Heart left ventricle (tissue), 16 donors: ENCODE measurements around the gene MAPK7. TPM values are rescaled to one million over a fixed set of nuclear protein-coding genes. Genes with fewer than 3 reads are reported as not detected.

ENCODE experiments used
- ATAC-seq, 4 donors: fragments of 200-7000 bp; cut with Tn5 transposase; one replicate each; pipeline ENCODE4 v1.9.1; 2020 to 2022; ENCODE audit warnings: moderate library complexity in 4 of 4, mild to moderate bottlenecking in 3 of 4, moderate number of reproducible peaks in 1 of 4
- DNase-seq, 5 donors: peaks; one replicate each; pipeline ENCODE4 v3.0.0-alpha.2; 2020
- H3K27ac ChIP-seq, 12 donors: fragments of 200-600 bp; sonication (generic) in 4 of 12; one replicate each; pipeline versions ENCODE4 v1.5.0 to v1.8.0; 2016 to 2022; ENCODE audit warnings: mild to moderate bottlenecking in 2 of 12
- H3K27me3 ChIP-seq, 9 donors: fragments of 200-600 bp; sonication (generic) in 2 of 9; one replicate each; pipeline versions ENCODE4 v1.5.1 to v1.8.0; 2016 to 2022; ENCODE audit warnings: mild to moderate bottlenecking in 3 of 9
- H3K36me3 ChIP-seq, 9 donors: fragments of 200-600 bp; sonication (generic) in 2 of 9; one replicate each; pipeline versions ENCODE4 v1.5.0 to v1.8.0; 2018 to 2022; ENCODE audit warnings: mild to moderate bottlenecking in 2 of 9
- H3K4me1 ChIP-seq, 12 donors: fragments of 200-600 bp; sonication (generic) in 4 of 12; one replicate each; pipeline versions ENCODE4 v1.5.0 to v1.8.0; 2016 to 2022; ENCODE audit warnings: mild to moderate bottlenecking in 3 of 12
- H3K4me3 ChIP-seq, 12 donors: fragments of 200-600 bp; sonication (generic) in 4 of 12; one replicate each; pipeline versions ENCODE4 v1.5.0 to v1.8.0; 2017 to 2022; ENCODE audit warnings: mild to moderate bottlenecking in 9 of 12, moderate library complexity in 4 of 12
- H3K9me3 ChIP-seq, 12 donors: fragments of 200-600 bp; sonication (generic) in 4 of 12; one replicate each; pipeline versions ENCODE4 v1.5.0 to v1.8.0; 2016 to 2022; ENCODE audit warnings: mild to moderate bottlenecking in 1 of 12
- POLR2A ChIP-seq, 2 donors: fragments of 450-650 bp; IDR thresholded peaks; one replicate each; pipeline ENCODE4 v1.6.1; 2017; ENCODE audit warnings: antibody characterized with exemption in 2 of 2, mild to moderate bottlenecking in 2 of 2, moderate library complexity in 2 of 2
- WGBS, 4 donors: extraction: QIAGEN DNeasy Blood & Tissue Kit in 2 of 4; methylation state at CpG; one replicate each; pipeline versions ENCODE4 v1.1.5 to v1.1.7; 2013 to 2018; 5-methylcytosine and 5-hydroxymethylcytosine counted together
- intact Hi-C, 10 donors: fragments of 100-400 bp; cut with DNase I; formaldehyde crosslinking; loops; one replicate each; pipeline versions ENCODE4 v1.11.1 to v1.14.2; 2022
- polyA plus RNA-seq, 2 donors: library from polyadenylated mRNA; stranded (reverse); fragments of 200-250 nt; gene quantifications; one replicate each; pipeline ENCODE4 v1.2.3, GENCODE V29; 2013
- total RNA-seq, 9 donors: library from RNA; depleted of rRNA in 2 of 9; stranded (reverse); fragments of >200 nt in 2 of 9; fragmentation: NEBNext Ultra II Directional in 3 of 9; extraction: Animal tissue kit (Norgen Biotek cat#: 25700) in 3 of 9; gene quantifications; one replicate each; pipeline versions ENCODE4 v1.1.0 to v1.2.4, GENCODE V29; 2016 to 2023
- TF ChIP-seq, protein P1 (sequence below), 12 donors: fragments of 200-600 bp; sonication (generic) in 4 of 12; IDR thresholded peaks; one replicate each; pipeline versions ENCODE4 v1.5.0 to v1.8.0; 2018 to 2022; ENCODE audit warnings: antibody characterized with exemption in 12 of 12, mild to moderate bottlenecking in 5 of 12
- donor health status: ischemic (EF 13 %, LVEDD 7.1; RV severe dilation, severe dysfunction).
- donor health status: healthy with polysubstance abuse.
- donor health status: DM: no; HTN: yes; CAD: no.
- donor health status: DM: no; HTN: no; CAD: no.
- donor health status: ischemic (EF 25% LVEDD 6.9; RV normal size, moderate dysfunction).
- donor health status: ischemic (EF 25% LVEDD 5.7; RV mildly dilated, moderate dysfunction).
- donor health status: healthy.
- donor health status: DM: yes; HTN: yes; CAD: no.
- donor health status: ischemic (EF 35%, LVEDD 5.7; RV mildly dilated, moderate dysfunction).
- donor health status: nonischemic (EF 11% LVEDD 7.7; RV severe dilation, severe dysfunction).
- donor health status: DM: yes; HTN: yes; CAD: no.
- donor health status: PGD.
- donor health status: ischemic (EF 29% LVEDD 5.4; RV normal size, mild dysfunction).
- donor health status: nonischemic (EF 23%, LVEDD 6.1; RV moderate dilation, normal function).

Gene MAPK7
- total and polyA plus RNA-seq, 11 donors, result 5.7 to 25.4 (median 12.1) TPM

DNA sequence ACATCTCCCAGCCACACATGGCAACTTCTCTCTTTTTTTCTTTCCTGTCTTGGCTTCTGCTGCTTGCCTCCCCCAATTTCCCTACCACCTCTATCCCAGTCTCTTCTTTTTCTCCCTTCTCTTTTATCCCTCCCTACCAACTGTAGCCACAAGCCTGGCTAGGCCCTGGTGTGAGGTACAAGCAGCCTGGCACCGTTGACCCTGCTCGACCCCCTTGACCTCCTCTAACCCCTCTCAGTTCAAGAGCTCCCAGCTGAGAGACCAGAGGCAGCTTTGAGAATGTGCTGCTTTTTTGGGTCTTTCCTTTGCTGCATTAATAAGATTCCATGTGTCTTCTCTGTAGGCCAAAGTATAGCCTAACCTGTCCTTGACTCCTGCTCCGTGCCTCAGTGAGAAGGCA, 48.0 kb upstream of the MAPK7 start:
- intact Hi-C loops, result no loop called here
- no peak overlapping the region for H3K27ac ChIP-seq
- peaks cover 0 to 8% (median 0%) of the 10 kb centered on the region in 12 donors for H3K9me3 ChIP-seq
- DNase-seq (no peak), ATAC-seq (no peak)
- H3K4me1 ChIP-seq, result peaks cover 0 to 8% (median 0%) of the 10 kb centered on the region in 12 donors
- peaks cover 0 to 3% (median 0%) of the 10 kb centered on the region in 9 donors for H3K27me3 ChIP-seq
- no peak for TF ChIP-seq POLR2A (IDR thresholded peaks at IDR 0.05)
- TF ChIP-seq, protein P1, sequence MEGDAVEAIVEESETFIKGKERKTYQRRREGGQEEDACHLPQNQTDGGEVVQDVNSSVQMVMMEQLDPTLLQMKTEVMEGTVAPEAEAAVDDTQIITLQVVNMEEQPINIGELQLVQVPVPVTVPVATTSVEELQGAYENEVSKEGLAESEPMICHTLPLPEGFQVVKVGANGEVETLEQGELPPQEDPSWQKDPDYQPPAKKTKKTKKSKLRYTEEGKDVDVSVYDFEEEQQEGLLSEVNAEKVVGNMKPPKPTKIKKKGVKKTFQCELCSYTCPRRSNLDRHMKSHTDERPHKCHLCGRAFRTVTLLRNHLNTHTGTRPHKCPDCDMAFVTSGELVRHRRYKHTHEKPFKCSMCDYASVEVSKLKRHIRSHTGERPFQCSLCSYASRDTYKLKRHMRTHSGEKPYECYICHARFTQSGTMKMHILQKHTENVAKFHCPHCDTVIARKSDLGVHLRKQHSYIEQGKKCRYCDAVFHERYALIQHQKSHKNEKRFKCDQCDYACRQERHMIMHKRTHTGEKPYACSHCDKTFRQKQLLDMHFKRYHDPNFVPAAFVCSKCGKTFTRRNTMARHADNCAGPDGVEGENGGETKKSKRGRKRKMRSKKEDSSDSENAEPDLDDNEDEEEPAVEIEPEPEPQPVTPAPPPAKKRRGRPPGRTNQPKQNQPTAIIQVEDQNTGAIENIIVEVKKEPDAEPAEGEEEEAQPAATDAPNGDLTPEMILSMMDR (IDR thresholded peaks at IDR 0.05), result no peak
- H3K4me3 ChIP-seq, result no peak overlapping the region
- WGBS, 4 donors, result 79 to 86% (median 80%) methylated on average over 3 of the region's 3 CpGs
- H3K36me3 ChIP-seq, result peaks cover 0 to 62% (median 30%) of the 10 kb centered on the region in 9 donors

GRCh38 chr17:19331134-19331533, 47.2 kb upstream of the MAPK7 start:
- H3K27me3 ChIP-seq, result peaks cover 0 to 3% (median 0%) of the 10 kb centered on the region in 9 donors
- intact Hi-C loops, result no loop called here
- no peak for TF ChIP-seq POLR2A (IDR thresholded peaks at IDR 0.05)
- TF ChIP-seq, protein P1 (IDR thresholded peaks at IDR 0.05), result no peak
- DNase-seq (no peak), ATAC-seq (no peak)
- peaks cover 0 to 66% (median 31%) of the 10 kb centered on the region in 9 donors for H3K36me3 ChIP-seq
- H3K27ac ChIP-seq, result no peak overlapping the region
- H3K4me1 ChIP-seq, result peaks cover 0 to 14% (median 2%) of the 10 kb centered on the region in 12 donors
- no peak overlapping the region for H3K4me3 ChIP-seq
- WGBS, 4 donors, result 73 to 85% (median 80%) methylated on average over 4 of the region's 4 CpGs
- H3K9me3 ChIP-seq, result no peaks in the 10 kb centered on the region

DNA sequence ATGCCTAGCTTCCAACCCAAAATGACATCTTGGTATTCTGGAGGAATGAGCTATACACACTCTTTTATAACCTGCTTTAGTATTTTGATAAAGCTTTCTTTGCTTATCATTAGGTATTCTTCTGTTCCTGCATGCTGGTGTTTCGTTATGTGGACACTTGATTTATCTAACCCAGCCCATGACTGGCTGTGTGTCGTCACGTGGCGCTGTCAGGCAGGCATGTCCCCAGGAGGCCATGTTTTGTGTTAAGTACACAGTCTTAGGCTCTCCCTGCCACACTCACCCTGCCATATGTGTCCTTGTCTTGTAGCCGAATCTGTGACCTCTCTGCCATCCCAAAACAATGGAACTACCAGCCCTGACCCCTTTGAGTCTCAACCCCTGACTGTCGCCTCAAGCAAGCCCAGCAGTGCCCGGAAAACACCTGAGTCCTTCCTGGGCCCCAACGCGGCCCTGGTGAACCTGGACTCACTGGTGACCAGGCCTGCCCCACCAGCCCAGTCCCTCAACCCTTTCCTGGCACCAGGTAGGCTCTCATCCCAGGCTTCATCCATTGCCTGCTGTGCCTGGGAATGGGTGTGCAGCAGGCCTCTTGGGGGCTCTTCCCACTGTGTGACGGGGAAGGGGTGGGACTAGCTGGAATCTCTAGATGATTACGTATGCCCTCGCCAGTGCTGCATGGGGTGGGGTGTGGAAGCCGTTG, 46.6 kb upstream of the MAPK7 start:
- DNase-seq, result no peak
- intact Hi-C loops, result no loop called here
- no peak for ATAC-seq
- TF ChIP-seq POLR2A (IDR thresholded peaks at IDR 0.05), result no peak
- TF ChIP-seq, protein P1 (IDR thresholded peaks at IDR 0.05), result no peak
- peaks cover 0 to 17% (median 3%) of the 10 kb centered on the region in 12 donors for H3K4me1 ChIP-seq
- H3K27me3 ChIP-seq, result peaks cover 0 to 3% (median 0%) of the 10 kb centered on the region in 9 donors
- 84 to 88% (median 86%) methylated on average over 11 to 13 of the region's 13 CpGs for WGBS, 4 donors
- H3K27ac ChIP-seq, result no peak overlapping the region
- H3K36me3 ChIP-seq, result peaks cover 0 to 68% (median 31%) of the 10 kb centered on the region in 9 donors
- no peaks in the 10 kb centered on the region for H3K9me3 ChIP-seq
- no peak overlapping the region for H3K4me3 ChIP-seq

DNA sequence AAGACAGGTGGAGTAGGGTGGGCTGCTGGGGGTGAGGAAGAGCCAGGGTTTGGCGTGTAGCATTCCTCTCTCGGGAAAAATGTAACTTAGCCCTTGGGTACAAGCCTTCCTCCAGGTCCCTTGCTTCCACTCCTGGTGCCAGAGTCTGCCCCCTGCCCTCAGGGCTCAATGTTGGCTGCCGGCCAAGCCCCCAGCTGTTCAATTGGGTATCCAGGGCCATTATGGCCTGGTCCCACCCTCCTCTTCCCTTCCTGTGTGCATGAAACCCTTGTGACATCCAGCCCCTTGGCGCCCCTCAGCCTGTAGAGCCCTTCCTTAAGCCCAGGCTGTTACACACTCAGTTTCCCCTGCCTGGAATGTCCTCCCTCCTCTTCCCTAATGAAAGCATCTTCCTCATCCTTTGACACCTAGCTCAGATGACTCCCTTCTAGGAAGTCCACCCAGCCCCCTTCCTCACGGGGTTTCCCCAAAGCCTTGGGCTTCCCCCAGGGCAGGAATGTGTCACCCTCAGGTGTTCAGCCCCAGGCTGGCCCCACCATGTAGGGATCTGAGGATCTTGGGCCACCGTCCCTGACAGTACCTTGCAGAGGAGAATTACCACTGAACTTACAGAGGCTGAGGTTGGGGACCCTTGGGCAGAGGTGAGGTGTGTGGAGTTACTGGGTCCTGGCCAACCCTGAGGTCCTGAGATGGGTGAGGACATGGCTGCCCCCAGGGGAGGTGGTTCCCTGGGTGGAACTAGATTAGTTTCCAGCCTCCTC, 45.7 kb upstream of the MAPK7 start:
- Histone ChIP-seq H3K27ac (no peak overlapping the region), H3K27me3 (peaks cover 0 to 3% (median 0%) of the 10 kb centered on the region in 9 donors), H3K4me3 (no peak overlapping the region), H3K4me1 (peaks cover 0 to 25% (median 6%) of the 10 kb centered on the region in 12 donors), H3K36me3 (peaks cover 0 to 60% (median 31%) of the 10 kb centered on the region in 9 donors), H3K9me3 (no peaks in the 10 kb centered on the region)
- ATAC-seq, result no peak
- no peak for TF ChIP-seq POLR2A (IDR thresholded peaks at IDR 0.05)
- TF ChIP-seq, protein P1 (IDR thresholded peaks at IDR 0.05), result no peak
- intact Hi-C loops, result no loop called here
- DNase-seq, result no peak
- 84 to 88% (median 86%) methylated on average over 6 of the region's 6 CpGs for WGBS, 4 donors
